ENCODE data around the gene CDK19. TPM values are rescaled to one million over a fixed set of nuclear protein-coding genes. Genes with fewer than 3 reads are reported as not detected.
"Not testable (repeated sequence)": the region's sequence is repeated elsewhere in the genome, so short reads cannot be mapped to it uniquely, and the experiment has no call there.

CDK19 gene
- total RNA-seq, 1 donor = 15.6 TPM

DNA sequence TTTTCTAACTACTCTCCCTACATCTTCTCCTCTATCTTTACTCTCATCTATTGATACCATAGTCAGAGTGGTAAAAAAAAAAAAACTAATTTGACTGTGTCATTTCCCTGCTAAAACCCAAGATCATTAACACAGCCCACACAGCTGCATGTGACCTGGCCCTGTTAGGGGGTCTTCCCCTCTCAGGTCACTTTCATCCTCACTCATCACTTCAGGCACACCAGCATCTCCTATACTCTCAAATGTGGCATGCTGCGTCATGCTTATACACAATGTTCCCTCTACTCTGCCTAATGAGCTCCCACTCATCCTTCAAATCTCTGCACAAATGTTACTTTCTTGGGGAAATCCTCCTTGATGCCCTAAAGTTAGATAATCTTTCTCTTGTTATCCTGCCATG is 86.8 kb downstream of the CDK19 start:
- H2AFZ ChIP-seq (ENCODE audit: low read length) = no peak overlapping the region
- H3K36me3 ChIP-seq (ENCODE audit: insufficient read depth, low read length) = no peaks in the 10 kb centered on the region
- H3K79me2 ChIP-seq (ENCODE audit: insufficient read depth, low read length) = no peaks in the 10 kb centered on the region
- DNase-seq (ENCODE audit: insufficient read length, low spot score, missing footprints) = no peak
- H3K27me3 ChIP-seq (ENCODE audit: insufficient read depth, low read length) = no peaks in the 10 kb centered on the region
- H3K4me2 ChIP-seq (ENCODE audit: insufficient read depth, low read length) = no peak overlapping the region
- H4K20me1 ChIP-seq (ENCODE audit: insufficient read depth, low read length) = no peaks in the 10 kb centered on the region
- no peak overlapping the region for H3K4me3 ChIP-seq (ENCODE audit: insufficient read depth, low read length)
- no peak for TF ChIP-seq CTCF (IDR thresholded peaks at IDR 0.05; ENCODE audit: extremely low read depth, low read depth, low read length)
- no peak overlapping the region for H3K27ac ChIP-seq (ENCODE audit: low read depth, low read length)
- H3K4me1 ChIP-seq (ENCODE audit: insufficient read depth, low read length) = peaks cover 4% of the 10 kb centered on the region
- H3K9me3 ChIP-seq (ENCODE audit: low read depth, low read length) = no peaks in the 10 kb centered on the region

DNA sequence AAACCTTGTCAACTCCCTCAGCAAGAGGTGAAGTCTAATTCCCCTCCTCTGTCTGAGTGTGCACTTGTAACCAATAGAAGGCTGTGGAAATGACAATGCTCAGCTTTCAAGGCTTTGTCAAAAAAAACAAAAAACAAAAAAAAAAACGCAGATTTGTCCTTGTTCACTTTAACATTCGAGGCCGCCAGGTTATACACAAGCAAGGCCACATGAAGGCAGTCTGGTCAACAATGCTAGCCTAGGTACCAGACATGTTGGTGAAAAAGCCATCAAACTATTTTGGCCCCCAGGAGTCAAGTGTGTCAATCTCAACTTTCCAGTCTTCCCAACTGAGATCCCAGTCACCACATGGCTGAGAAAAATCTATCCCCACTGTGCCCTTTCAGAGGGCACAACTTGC is 92.3 kb downstream of the CDK19 start:
- no peaks in the 10 kb centered on the region for H3K27me3 ChIP-seq (ENCODE audit: insufficient read depth, low read length)
- no peak for DNase-seq (ENCODE audit: insufficient read length, low spot score, missing footprints)
- H4K20me1 ChIP-seq (ENCODE audit: insufficient read depth, low read length) = no peaks in the 10 kb centered on the region

DNA sequence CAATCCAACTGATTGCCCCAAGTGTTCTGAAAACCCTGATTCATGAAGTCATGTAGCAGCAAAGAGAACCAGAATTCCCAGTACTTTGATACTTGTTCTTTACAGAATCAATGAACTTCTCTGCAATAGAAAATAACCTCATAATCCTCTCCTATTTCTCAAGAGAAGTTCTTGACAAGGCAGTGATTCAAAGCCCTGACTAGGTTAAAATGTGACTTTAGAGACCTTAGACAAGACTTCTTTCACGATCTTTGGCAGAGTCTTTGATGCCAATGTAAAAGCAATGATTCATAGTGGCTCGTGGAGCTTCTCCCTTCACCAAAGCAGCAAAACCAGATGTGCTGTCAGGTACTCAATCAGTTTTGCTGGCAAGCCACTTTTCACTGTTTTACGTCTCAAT is 95.2 kb downstream of the CDK19 start:
- Histone ChIP-seq H3K4me1 (ENCODE audit: insufficient read depth, low read length) (no peaks in the 10 kb centered on the region), H3K9me3 (ENCODE audit: low read depth, low read length) (no peaks in the 10 kb centered on the region), H3K27ac (ENCODE audit: low read depth, low read length) (no peak overlapping the region), H2AFZ (ENCODE audit: low read length) (no peak overlapping the region), H4K20me1 (ENCODE audit: insufficient read depth, low read length) (no peaks in the 10 kb centered on the region), H3K4me3 (ENCODE audit: insufficient read depth, low read length) (no peak overlapping the region), H3K4me2 (ENCODE audit: insufficient read depth, low read length) (no peak overlapping the region), H3K36me3 (ENCODE audit: insufficient read depth, low read length) (no peaks in the 10 kb centered on the region), H3K79me2 (ENCODE audit: insufficient read depth, low read length) (no peaks in the 10 kb centered on the region), H3K27me3 (ENCODE audit: insufficient read depth, low read length) (no peaks in the 10 kb centered on the region)
- TF ChIP-seq CTCF (IDR thresholded peaks at IDR 0.05; ENCODE audit: extremely low read depth, low read depth, low read length) = no peak
- no peak for DNase-seq (ENCODE audit: insufficient read length, low spot score, missing footprints)

More for the DNA sequence above, 92.3 kb downstream of the CDK19 start:
- Histone ChIP-seq H3K9me3 (ENCODE audit: low read depth, low read length) (no peaks in the 10 kb centered on the region), H3K4me2 (ENCODE audit: insufficient read depth, low read length) (no peak overlapping the region), H3K79me2 (ENCODE audit: insufficient read depth, low read length) (no peaks in the 10 kb centered on the region), H3K4me1 (ENCODE audit: insufficient read depth, low read length) (no peaks in the 10 kb centered on the region), H3K36me3 (ENCODE audit: insufficient read depth, low read length) (no peaks in the 10 kb centered on the region), H3K27ac (ENCODE audit: low read depth, low read length) (no peak overlapping the region), H2AFZ (ENCODE audit: low read length) (no peak overlapping the region), H3K4me3 (ENCODE audit: insufficient read depth, low read length) (no peak overlapping the region)
- no peak for TF ChIP-seq CTCF (IDR thresholded peaks at IDR 0.05; ENCODE audit: extremely low read depth, low read depth, low read length)

GRCh38 chr6:110719601-110720000 is 95.7 kb downstream of the CDK19 start:
- H3K27me3 ChIP-seq (ENCODE audit: insufficient read depth, low read length); H3K4me2 ChIP-seq (ENCODE audit: insufficient read depth, low read length); DNase-seq (ENCODE audit: insufficient read length, low spot score, missing footprints); H4K20me1 ChIP-seq (ENCODE audit: insufficient read depth, low read length); H3K36me3 ChIP-seq (ENCODE audit: insufficient read depth, low read length); H3K4me3 ChIP-seq (ENCODE audit: insufficient read depth, low read length); H2AFZ ChIP-seq (ENCODE audit: low read length); H3K4me1 ChIP-seq (ENCODE audit: insufficient read depth, low read length); H3K9me3 ChIP-seq (ENCODE audit: low read depth, low read length); H3K27ac ChIP-seq (ENCODE audit: low read depth, low read length); H3K79me2 ChIP-seq (ENCODE audit: insufficient read depth, low read length): not testable (repeated sequence)
